Upper lobe of left lung (tissue), 6 donors: ENCODE measurements around the gene COL8A1. TPM values are rescaled to one million over a fixed set of nuclear protein-coding genes. Genes with fewer than 3 reads are reported as not detected.
A peak's percentile ranks its signal among the peaks of the same experiment; 100 is the strongest.

Source experiments
- ATAC-seq, 2 donors: fragments of 200-7000 bp; cut with Tn5 transposase; one replicate each; pipeline ENCODE4 v1.9.1; 2022; ENCODE audit warnings: mild to moderate bottlenecking in 2 of 2, moderate library complexity in 2 of 2; ENCODE audit not compliant: low FRiP score in 2 of 2
- DNase-seq, 2 donors: peaks; one replicate each; pipeline ENCODE4 v3.0.0-alpha.2; 2019 to 2020
- H3K27ac ChIP-seq, 4 donors: fragments of 200-600 bp; sonication (generic); one replicate each; pipeline ENCODE4 v1.5.1; 2016 to 2019
- H3K27me3 ChIP-seq, 4 donors: fragments of 200-600 bp; sonication (generic); one replicate each; pipeline ENCODE4 v1.5.1; 2017 to 2019
- H3K36me3 ChIP-seq, 4 donors: fragments of 200-600 bp; sonication (generic); one replicate each; pipeline ENCODE4 v1.5.1; 2016 to 2019
- H3K4me1 ChIP-seq, 4 donors: fragments of 200-600 bp; sonication (generic); one replicate each; pipeline ENCODE4 v1.5.1; 2018 to 2019
- H3K4me3 ChIP-seq, 4 donors: fragments of 200-600 bp; sonication (generic); one replicate each; pipeline ENCODE4 v1.5.1; 2017 to 2019; ENCODE audit warnings: mild to moderate bottlenecking in 2 of 4, moderate library complexity in 1 of 4
- H3K9me3 ChIP-seq, 4 donors: fragments of 200-600 bp; sonication (generic); one replicate each; pipeline ENCODE4 v1.5.1; 2018 to 2019
- EP300 ChIP-seq, 4 donors: sonication (generic); formaldehyde crosslinking; IDR thresholded peaks; one replicate each; pipeline ENCODE4 v1.5.1; 2017; ENCODE audit warnings: antibody characterized with exemption in 4 of 4, control low read depth in 2 of 4
- POLR2A ChIP-seq, 4 donors: fragments of 450-650 bp; IDR thresholded peaks; one replicate each; pipeline ENCODE4 v1.5.1; 2016 to 2017; ENCODE audit warnings: antibody characterized with exemption in 4 of 4, mild to moderate bottlenecking in 2 of 4
- POLR2AphosphoS5 ChIP-seq, 2 donors: sonication (generic); formaldehyde crosslinking; IDR thresholded peaks; one replicate each; pipeline ENCODE4 v1.5.1; 2017; ENCODE audit warnings: antibody characterized with exemption in 2 of 2
- WGBS, 2 donors: methylation state at CpG; one replicate each; pipeline ENCODE4 v1.1.5; 2017 to 2018; 5-methylcytosine and 5-hydroxymethylcytosine counted together
- total RNA-seq, 6 donors: library from RNA; depleted of rRNA in 4 of 6; stranded (reverse); fragments of >200 nt in 4 of 6; gene quantifications; one replicate each; pipeline versions ENCODE4 v1.1.0 to v1.2.1, GENCODE V29; 2016 to 2021
- TF ChIP-seq, protein P1 (sequence below), 6 experiments: fragments of 450-650 bp in 4 of 6; fragments of 200-600 bp in 2 of 6; sonication (generic) in 2 of 6; IDR thresholded peaks; one replicate each; pipeline ENCODE4 v1.5.1; 2016 to 2019; ENCODE audit warnings: antibody characterized with exemption in 6 of 6
- donor health status: DM: no; HTN: no; CAD: no; lungs with moderate emphysema.
- donor health status: DM: no; HTN: yes; CAD: no; lungs with severe emphysema.

COL8A1 gene
- total RNA-seq, 6 donors from 2014 or later: 22.0 to 209 (median 115) TPM

DNA sequence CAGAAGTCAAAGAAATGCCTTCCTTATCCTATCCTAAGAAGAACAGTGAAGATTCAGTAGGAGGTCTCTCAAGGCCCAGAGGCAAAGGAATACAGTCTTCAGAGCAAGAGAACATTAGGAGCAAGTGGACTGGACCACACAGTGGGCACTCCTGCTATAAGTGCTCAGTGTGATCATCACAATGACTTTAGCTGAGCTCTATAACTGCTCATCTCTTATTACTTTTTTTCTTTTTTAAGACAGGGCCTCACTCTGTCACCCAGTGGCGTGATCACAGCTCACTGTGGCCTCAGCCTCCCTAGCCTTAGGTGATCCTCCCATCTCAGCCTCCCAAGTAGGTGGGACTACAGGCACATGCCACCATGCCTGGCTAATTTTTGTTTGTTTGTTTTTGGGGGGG, 48.1 kb downstream of the COL8A1 start:
- DNase-seq (no peak), ATAC-seq (peak in 1 of 2 donors; percentile 51)
- no peak overlapping the region for H3K4me3 ChIP-seq

DNA sequence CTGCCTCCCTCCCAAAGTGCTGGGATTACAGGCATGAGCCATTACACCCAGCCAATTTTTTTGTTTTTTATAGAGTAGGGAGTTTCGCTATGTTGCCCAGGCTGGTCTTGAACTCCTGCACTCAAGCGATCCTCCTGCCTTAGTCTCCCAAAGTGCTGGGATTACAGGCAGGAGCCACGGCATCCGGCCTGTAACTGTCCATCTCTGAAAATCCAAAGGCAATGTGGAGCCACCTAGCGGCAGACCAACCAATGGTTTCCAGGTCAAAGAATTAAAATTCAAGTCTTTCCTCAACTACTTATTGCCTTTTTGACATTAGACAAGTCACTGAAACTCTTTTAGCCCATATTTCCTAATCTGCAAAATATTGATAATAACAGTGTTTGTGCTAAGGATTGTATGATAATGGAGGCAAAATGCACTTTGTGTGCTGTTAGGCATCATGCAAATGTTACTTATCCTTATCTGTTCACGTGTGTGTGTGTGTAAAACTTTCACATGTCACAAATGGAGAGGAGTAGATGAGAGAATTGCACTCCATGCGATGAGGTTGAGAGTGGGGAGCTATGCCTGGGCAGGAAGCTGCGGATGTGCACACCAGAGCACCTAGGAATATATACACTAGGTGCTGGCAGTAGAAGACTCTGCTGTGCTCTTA, 48.7 kb downstream of the COL8A1 start:
- Histone ChIP-seq H3K27ac (no peak overlapping the region), H3K27me3 (no peaks in the 10 kb centered on the region), H3K9me3 (no peaks in the 10 kb centered on the region), H3K4me3 (no peak overlapping the region), H3K4me1 (peaks cover 0 to 2% (median 0%) of the 10 kb centered on the region in 4 donors), H3K36me3 (no peaks in the 10 kb centered on the region)
- DNase-seq (peak in 1 of 2 donors; percentile 56), ATAC-seq (peak; percentile 53 to 54)
- TF ChIP-seq, protein P1, sequence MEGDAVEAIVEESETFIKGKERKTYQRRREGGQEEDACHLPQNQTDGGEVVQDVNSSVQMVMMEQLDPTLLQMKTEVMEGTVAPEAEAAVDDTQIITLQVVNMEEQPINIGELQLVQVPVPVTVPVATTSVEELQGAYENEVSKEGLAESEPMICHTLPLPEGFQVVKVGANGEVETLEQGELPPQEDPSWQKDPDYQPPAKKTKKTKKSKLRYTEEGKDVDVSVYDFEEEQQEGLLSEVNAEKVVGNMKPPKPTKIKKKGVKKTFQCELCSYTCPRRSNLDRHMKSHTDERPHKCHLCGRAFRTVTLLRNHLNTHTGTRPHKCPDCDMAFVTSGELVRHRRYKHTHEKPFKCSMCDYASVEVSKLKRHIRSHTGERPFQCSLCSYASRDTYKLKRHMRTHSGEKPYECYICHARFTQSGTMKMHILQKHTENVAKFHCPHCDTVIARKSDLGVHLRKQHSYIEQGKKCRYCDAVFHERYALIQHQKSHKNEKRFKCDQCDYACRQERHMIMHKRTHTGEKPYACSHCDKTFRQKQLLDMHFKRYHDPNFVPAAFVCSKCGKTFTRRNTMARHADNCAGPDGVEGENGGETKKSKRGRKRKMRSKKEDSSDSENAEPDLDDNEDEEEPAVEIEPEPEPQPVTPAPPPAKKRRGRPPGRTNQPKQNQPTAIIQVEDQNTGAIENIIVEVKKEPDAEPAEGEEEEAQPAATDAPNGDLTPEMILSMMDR (IDR thresholded peaks at IDR 0.05): peak; percentile 42 to 74 (median 60)
- no peak for TF ChIP-seq POLR2AphosphoS5 (IDR thresholded peaks at IDR 0.05)
- WGBS, 2 donors: 40 to 53% methylated on average over 6 to 8 of the region's 8 CpGs

More for the DNA sequence above, 48.1 kb downstream of the COL8A1 start:
- H3K27ac ChIP-seq: no peak overlapping the region
- TF ChIP-seq, protein P1 (IDR thresholded peaks at IDR 0.05): no peak
- TF ChIP-seq EP300 (IDR thresholded peaks at IDR 0.05) (no peak), POLR2A (IDR thresholded peaks at IDR 0.05) (no peak), POLR2AphosphoS5 (IDR thresholded peaks at IDR 0.05) (no peak)
- 74 to 87% methylated on average over 1 of the region's 1 CpG for WGBS, 2 donors
- no peaks in the 10 kb centered on the region for H3K9me3 ChIP-seq
- H3K4me1 ChIP-seq: peaks cover 0 to 2% (median 0%) of the 10 kb centered on the region in 4 donors
- H3K36me3 ChIP-seq: no peaks in the 10 kb centered on the region
- H3K27me3 ChIP-seq: no peaks in the 10 kb centered on the region

DNA sequence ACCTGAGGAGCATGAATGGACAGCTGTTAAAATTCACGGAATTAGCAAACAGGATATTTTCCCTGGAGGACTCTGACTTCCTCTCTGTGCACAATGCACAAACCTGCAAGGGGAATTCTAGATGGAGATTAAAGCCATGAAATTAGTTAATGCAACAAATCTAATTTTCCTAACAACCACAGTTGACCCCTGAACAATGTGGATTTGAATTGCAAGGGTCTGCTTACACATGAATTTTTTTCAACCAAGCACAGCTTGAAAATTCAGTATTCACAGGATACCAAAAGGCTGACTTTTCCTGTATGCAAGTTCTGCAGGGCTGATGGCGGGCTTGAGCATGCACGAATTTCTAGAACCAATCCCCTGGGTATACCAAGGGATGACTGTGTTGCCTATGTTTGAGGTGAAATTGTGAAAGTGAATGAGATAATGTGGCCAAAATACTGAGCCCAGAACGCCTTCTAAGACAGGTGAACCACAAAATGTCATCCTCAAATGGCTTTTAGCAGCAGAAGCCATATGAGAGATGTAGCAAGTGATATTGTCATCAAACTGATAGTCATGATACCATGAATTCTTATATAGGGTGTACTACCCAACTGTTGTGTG, 52.5 kb downstream of the COL8A1 start:
- no peak overlapping the region for H3K27ac ChIP-seq
- no peaks in the 10 kb centered on the region for H3K36me3 ChIP-seq
- no peaks in the 10 kb centered on the region for H3K27me3 ChIP-seq
- no peaks in the 10 kb centered on the region for H3K9me3 ChIP-seq
- ATAC-seq (no peak), DNase-seq (no peak)
- H3K4me1 ChIP-seq: peaks cover 0 to 2% (median 0%) of the 10 kb centered on the region in 4 donors
- no peak for TF ChIP-seq EP300 (IDR thresholded peaks at IDR 0.05)
- TF ChIP-seq, protein P1 (IDR thresholded peaks at IDR 0.05): no peak
- no peak for TF ChIP-seq POLR2A (IDR thresholded peaks at IDR 0.05)
- no peak for TF ChIP-seq POLR2AphosphoS5 (IDR thresholded peaks at IDR 0.05)
- H3K4me3 ChIP-seq: no peak overlapping the region
- WGBS, 2 donors: 66 to 79% methylated on average over 4 of the region's 4 CpGs

DNA sequence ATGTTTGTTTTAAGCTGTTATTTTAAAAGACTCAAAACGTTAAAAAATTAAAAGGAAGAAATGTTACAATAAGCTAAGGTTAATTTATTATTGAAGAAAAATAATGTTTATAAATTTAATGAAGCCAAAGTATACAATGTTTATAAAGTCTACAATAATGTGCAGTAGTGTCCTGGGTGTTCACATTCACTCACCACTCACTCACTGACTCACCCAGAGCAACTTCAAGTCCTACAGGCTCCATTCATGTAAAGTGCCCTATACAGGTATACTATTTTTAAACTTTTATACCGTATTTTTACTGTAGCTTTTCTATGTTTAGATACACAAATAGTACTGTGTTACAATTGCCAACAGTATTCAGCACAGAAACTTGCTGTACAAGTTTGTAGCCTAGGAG, 55.2 kb downstream of the COL8A1 start:
- TF ChIP-seq POLR2A (IDR thresholded peaks at IDR 0.05) (no peak), EP300 (IDR thresholded peaks at IDR 0.05) (no peak)
- Histone ChIP-seq H3K27me3 (no peaks in the 10 kb centered on the region), H3K4me3 (no peak overlapping the region), H3K9me3 (no peaks in the 10 kb centered on the region), H3K4me1 (no peaks in the 10 kb centered on the region), H3K27ac (no peak overlapping the region), H3K36me3 (no peaks in the 10 kb centered on the region)
- WGBS, 2 donors: 56 to 61% methylated on average over 2 of the region's 2 CpGs
- ATAC-seq: no peak
- no peak for DNase-seq

DNA sequence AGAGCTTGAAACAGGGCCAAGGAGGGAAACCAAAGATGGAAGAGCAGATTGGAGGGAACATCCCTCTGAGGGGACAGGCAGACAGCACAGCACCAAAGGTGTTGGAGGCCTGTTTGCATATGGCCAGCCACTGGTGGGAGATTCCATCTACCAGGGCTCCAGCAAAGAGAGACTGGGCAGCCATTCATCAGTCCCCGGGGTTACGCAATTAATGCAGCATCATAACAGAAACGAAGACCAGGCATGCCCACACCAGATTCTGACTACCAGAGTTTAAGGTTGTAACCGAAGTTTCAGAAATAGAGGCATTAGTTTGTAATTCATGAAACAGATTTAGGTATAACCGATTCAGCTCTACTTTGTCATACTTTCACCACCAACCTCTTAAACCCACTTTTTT, 58.1 kb downstream of the COL8A1 start:
- Histone ChIP-seq H3K27me3 (no peaks in the 10 kb centered on the region), H3K4me3 (no peak overlapping the region), H3K27ac (no peak overlapping the region), H3K9me3 (no peaks in the 10 kb centered on the region), H3K36me3 (peaks cover 0 to 4% (median 0%) of the 10 kb centered on the region in 4 donors), H3K4me1 (no peaks in the 10 kb centered on the region)
- no peak for DNase-seq
- WGBS, 2 donors: 91 to 95% methylated on average over 5 of the region's 5 CpGs
- TF ChIP-seq POLR2A (IDR thresholded peaks at IDR 0.05) (no peak), EP300 (IDR thresholded peaks at IDR 0.05) (no peak), POLR2AphosphoS5 (IDR thresholded peaks at IDR 0.05) (no peak)
- TF ChIP-seq, protein P1 (IDR thresholded peaks at IDR 0.05): no peak
- ATAC-seq: no peak
